NCI-H2107 (cell line): ENCODE measurements around the gene JAGN1.
"Not testable (repeated sequence)": the region's sequence is repeated elsewhere in the genome, so short reads cannot be mapped to it uniquely, and the experiment has no call there.

Source experiments
- DNase-seq: peaks from one replicate; lab custom pipeline; 2025; lab: John Stamatoyannopoulos, UW

The JAGN1 gene

GRCh38 chr3:9867106-9867505 lies 23.3 kb upstream of the JAGN1 start:
- DNase-seq = no peak

GRCh38 chr3:9869955-9870354 lies 20.5 kb upstream of the JAGN1 start:
- DNase-seq = no peak

- no peak for DNase-seq
These were observed 19.4 kb upstream of the JAGN1 start for GRCh38 chr3:9870978-9871377.

- not testable (repeated sequence) for DNase-seq
These were observed 18.3 kb upstream of the JAGN1 start for GRCh38 chr3:9872067-9872466.

GRCh38 chr3:9875448-9875847 lies 15.0 kb upstream of the JAGN1 start:
- no peak for DNase-seq

GRCh38 chr3:9876255-9876654 lies 14.2 kb upstream of the JAGN1 start:
- DNase-seq = not testable (repeated sequence)

- no peak for DNase-seq
These were observed 13.4 kb upstream of the JAGN1 start for GRCh38 chr3:9876991-9877390.

- DNase-seq = no peak
These were observed 11.7 kb upstream of the JAGN1 start for GRCh38 chr3:9878700-9879099.

GRCh38 chr3:9879830-9880549 lies 10.4 kb upstream of the JAGN1 start, which contains the start of gene CIDEC:
Gene CIDEC (minus strand): TSS chr3:9880253. CDS start chr3:9878486, 1,767 bp downstream.
- DNase-seq = no peak

GRCh38 chr3:9881441-9881840 lies 9.0 kb upstream of the JAGN1 start:
- no peak for DNase-seq

- DNase-seq = no peak
These were observed 6.5 kb upstream of the JAGN1 start for GRCh38 chr3:9883706-9884554.

- DNase-seq = no peak
These were observed 5.8 kb upstream of the JAGN1 start for GRCh38 chr3:9884555-9885165.

GRCh38 chr3:9886328-9886727 lies 4.1 kb upstream of the JAGN1 start:
- no peak for DNase-seq

- no peak for DNase-seq
These were observed 2.9 kb upstream of the JAGN1 start for GRCh38 chr3:9887480-9887879.

GRCh38 chr3:9888540-9888939 lies 1.9 kb upstream of the JAGN1 start:
- no peak for DNase-seq

GRCh38 chr3:9889405-9889804 lies 1.0 kb upstream of the JAGN1 start:
- DNase-seq = no peak

- no peak for DNase-seq
These were observed 737 bp downstream of the JAGN1 start for GRCh38 chr3:9891072-9891622.

GRCh38 chr3:9893739-9894138 lies 3.3 kb downstream of the JAGN1 start:
- DNase-seq = no peak

- DNase-seq = not testable (repeated sequence)
These were observed 5.3 kb downstream of the JAGN1 start for GRCh38 chr3:9895715-9896114.

- DNase-seq = not testable (repeated sequence)
These were observed 6.5 kb downstream of the JAGN1 start for GRCh38 chr3:9896755-9897407.

GRCh38 chr3:9897408-9898372 lies 7.3 kb downstream of the JAGN1 start:
- no peak for DNase-seq
